Effector memory CD4-positive, alpha-beta T cell (primary cell): ENCODE measurements around the gene GPR15.
A peak's percentile ranks its signal among the peaks of the same experiment; 100 is the strongest.

Experiments
- DNase-seq, 3 donors: peaks; one replicate each; pipeline ENCODE4 v3.0.0-alpha.2; 2020
- H3K27ac ChIP-seq: 2 replicates; pipeline ENCODE4 v1.7.0; 2013; ENCODE audit warnings: mild to moderate bottlenecking, low read length, moderate library complexity; ENCODE audit not compliant: insufficient read depth, poor library complexity, severe bottlenecking
- H3K27me3 ChIP-seq: replicated peaks from 2 replicates; pipeline ENCODE4 v1.7.0; 2013; ENCODE audit warnings: mild to moderate bottlenecking, low read length; ENCODE audit not compliant: insufficient read depth, control insufficient read depth, poor library complexity, severe bottlenecking
- H3K36me3 ChIP-seq: 2 replicates; pipeline ENCODE4 v1.7.0; 2013; ENCODE audit warnings: mild to moderate bottlenecking, low read length, moderate library complexity; ENCODE audit not compliant: control insufficient read depth, insufficient read depth
- H3K4me1 ChIP-seq: 2 replicates; pipeline ENCODE4 v1.7.0; 2013; ENCODE audit warnings: low read length, mild to moderate bottlenecking; ENCODE audit not compliant: control insufficient read depth, insufficient read depth, poor library complexity, severe bottlenecking
- H3K4me3 ChIP-seq: 2 replicates; pipeline ENCODE4 v1.7.0; 2013; ENCODE audit warnings: low read length, low read depth, mild to moderate bottlenecking; ENCODE audit not compliant: insufficient read depth, poor library complexity, severe bottlenecking
- H3K9me3 ChIP-seq: 2 replicates; pipeline ENCODE4 v1.7.0; 2013; ENCODE audit warnings: mild to moderate bottlenecking, low read length, moderate library complexity; ENCODE audit not compliant: control insufficient read depth

GPR15 gene

GRCh38 chr3:98565237-98565643 is 33.5 kb downstream of the GPR15 start:
- H3K27ac ChIP-seq = peak overlapping the region; percentile 87
- no peaks in the 10 kb centered on the region for H3K27me3 ChIP-seq
- no peak for DNase-seq
- peak overlapping the region; percentile 6 for H3K4me3 ChIP-seq
- H3K4me1 ChIP-seq = peaks cover 48% of the 10 kb centered on the region
- H3K36me3 ChIP-seq = no peaks in the 10 kb centered on the region
- no peaks in the 10 kb centered on the region for H3K9me3 ChIP-seq

- Histone ChIP-seq H3K4me1 (peaks cover 48% of the 10 kb centered on the region), H3K27ac (peak overlapping the region; percentile 87), H3K9me3 (no peaks in the 10 kb centered on the region), H3K27me3 (no peaks in the 10 kb centered on the region), H3K4me3 (no peak overlapping the region), H3K36me3 (no peaks in the 10 kb centered on the region)
- DNase-seq = no peak
Measured at GRCh38 chr3:98565843-98566242, 34.1 kb downstream of the GPR15 start.

- no peak overlapping the region for H3K4me3 ChIP-seq
- H3K36me3 ChIP-seq = no peaks in the 10 kb centered on the region
- no peaks in the 10 kb centered on the region for H3K9me3 ChIP-seq
- H3K27ac ChIP-seq = peak overlapping the region; percentile 44
- peaks cover 37% of the 10 kb centered on the region for H3K4me1 ChIP-seq
- no peaks in the 10 kb centered on the region for H3K27me3 ChIP-seq
- no peak for DNase-seq
Measured at GRCh38 chr3:98567666-98568270, 36.0 kb downstream of the GPR15 start.

GRCh38 chr3:98568402-98568801 is 36.6 kb downstream of the GPR15 start:
- peak overlapping the region; percentile 44 for H3K27ac ChIP-seq
- H3K27me3 ChIP-seq = no peaks in the 10 kb centered on the region
- H3K4me3 ChIP-seq = no peak overlapping the region
- H3K36me3 ChIP-seq = no peaks in the 10 kb centered on the region
- no peak for DNase-seq
- H3K4me1 ChIP-seq = peaks cover 35% of the 10 kb centered on the region
- H3K9me3 ChIP-seq = no peaks in the 10 kb centered on the region

- no peak overlapping the region for H3K4me3 ChIP-seq
- no peak overlapping the region for H3K27ac ChIP-seq
- H3K27me3 ChIP-seq = no peaks in the 10 kb centered on the region
- H3K36me3 ChIP-seq = no peaks in the 10 kb centered on the region
- DNase-seq = no peak
- H3K9me3 ChIP-seq = no peaks in the 10 kb centered on the region
- peaks cover 5% of the 10 kb centered on the region for H3K4me1 ChIP-seq
Measured at GRCh38 chr3:98573181-98573728, 41.5 kb downstream of the GPR15 start.

- Histone ChIP-seq H3K4me3 (no peak overlapping the region), H3K9me3 (no peaks in the 10 kb centered on the region), H3K36me3 (peaks cover 7% of the 10 kb centered on the region), H3K27ac (no peak overlapping the region), H3K27me3 (no peaks in the 10 kb centered on the region), H3K4me1 (peaks cover 5% of the 10 kb centered on the region)
- DNase-seq = no peak
Measured at GRCh38 chr3:98574132-98574531, 42.4 kb downstream of the GPR15 start.

GRCh38 chr3:98577178-98577895 is 45.6 kb downstream of the GPR15 start:
- peaks cover 12% of the 10 kb centered on the region for H3K36me3 ChIP-seq

GRCh38 chr3:98580401-98581386 is 48.9 kb downstream of the GPR15 start:
- Histone ChIP-seq H3K27ac (no peak overlapping the region), H3K36me3 (peaks cover 19% of the 10 kb centered on the region), H3K27me3 (no peaks in the 10 kb centered on the region), H3K4me1 (no peaks in the 10 kb centered on the region), H3K9me3 (no peaks in the 10 kb centered on the region), H3K4me3 (no peak overlapping the region)
- no peak for DNase-seq

More at GRCh38 chr3:98577178-98577895, 45.6 kb downstream of the GPR15 start:
- Histone ChIP-seq H3K4me3 (no peak overlapping the region), H3K27ac (peak overlapping the region; percentile 17), H3K4me1 (peaks cover 5% of the 10 kb centered on the region), H3K9me3 (no peaks in the 10 kb centered on the region), H3K27me3 (no peaks in the 10 kb centered on the region)
- no peak for DNase-seq

GRCh38 chr3:98581474-98581873 is 49.7 kb downstream of the GPR15 start:
- Histone ChIP-seq H3K27me3 (no peaks in the 10 kb centered on the region), H3K27ac (no peak overlapping the region), H3K9me3 (no peaks in the 10 kb centered on the region), H3K4me3 (no peak overlapping the region), H3K36me3 (peaks cover 25% of the 10 kb centered on the region), H3K4me1 (no peaks in the 10 kb centered on the region)
- DNase-seq = no peak
